ENCODE data around the gene EPN3. TPM values are rescaled to one million over a fixed set of nuclear protein-coding genes. Genes with fewer than 3 reads are reported as not detected.
A peak's percentile ranks its signal among the peaks of the same experiment; 100 is the strongest.

EPN3 gene
- total and polyA plus RNA-seq, 4 donors = 1.3 to 2.6 (median 2.5) TPM

- Histone ChIP-seq H3K27me3 (ENCODE audit: control insufficient read depth in 3 of 3, insufficient read depth in 3 of 3, low read length in 2 of 3) (no peaks in the 10 kb centered on the region), H3K36me3 (ENCODE audit: control insufficient read depth in 4 of 4, insufficient read depth in 4 of 4, low read length in 4 of 4) (peaks cover 0 to 9% (median 1%) of the 10 kb centered on the region in 4 donors), H3K4me1 (ENCODE audit: control insufficient read depth in 5 of 5, insufficient read depth in 5 of 5, low read length in 5 of 5) (peaks cover 0 to 21% (median 7%) of the 10 kb centered on the region in 5 donors), H3K9me3 (ENCODE audit: control insufficient read depth in 4 of 4, insufficient read depth in 3 of 4, low read length in 3 of 4) (no peaks in the 10 kb centered on the region), H3K9ac (ENCODE audit: insufficient read depth in 1 of 2, low read length in 2 of 2) (peak overlapping the region in 1 of 2 donors; percentile 37), H3K27ac (ENCODE audit: low read depth in 1 of 2, low read length in 1 of 2) (no peak overlapping the region), H3K4me3 (no peak overlapping the region)
- ATAC-seq (ENCODE audit: insufficient read depth, low FRiP score) = no peak
- TF ChIP-seq, protein P1, sequence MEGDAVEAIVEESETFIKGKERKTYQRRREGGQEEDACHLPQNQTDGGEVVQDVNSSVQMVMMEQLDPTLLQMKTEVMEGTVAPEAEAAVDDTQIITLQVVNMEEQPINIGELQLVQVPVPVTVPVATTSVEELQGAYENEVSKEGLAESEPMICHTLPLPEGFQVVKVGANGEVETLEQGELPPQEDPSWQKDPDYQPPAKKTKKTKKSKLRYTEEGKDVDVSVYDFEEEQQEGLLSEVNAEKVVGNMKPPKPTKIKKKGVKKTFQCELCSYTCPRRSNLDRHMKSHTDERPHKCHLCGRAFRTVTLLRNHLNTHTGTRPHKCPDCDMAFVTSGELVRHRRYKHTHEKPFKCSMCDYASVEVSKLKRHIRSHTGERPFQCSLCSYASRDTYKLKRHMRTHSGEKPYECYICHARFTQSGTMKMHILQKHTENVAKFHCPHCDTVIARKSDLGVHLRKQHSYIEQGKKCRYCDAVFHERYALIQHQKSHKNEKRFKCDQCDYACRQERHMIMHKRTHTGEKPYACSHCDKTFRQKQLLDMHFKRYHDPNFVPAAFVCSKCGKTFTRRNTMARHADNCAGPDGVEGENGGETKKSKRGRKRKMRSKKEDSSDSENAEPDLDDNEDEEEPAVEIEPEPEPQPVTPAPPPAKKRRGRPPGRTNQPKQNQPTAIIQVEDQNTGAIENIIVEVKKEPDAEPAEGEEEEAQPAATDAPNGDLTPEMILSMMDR (IDR thresholded peaks at IDR 0.05; ENCODE audit: control extremely low read depth, extremely low read depth) = no peak
- 71 to 80% methylated on average over 5 of the region's 5 CpGs for WGBS, 2 donors
- no peak for DNase-seq
Measured at GRCh38 chr17:50547736-50548083, 15.2 kb downstream of the EPN3 start.

DNA sequence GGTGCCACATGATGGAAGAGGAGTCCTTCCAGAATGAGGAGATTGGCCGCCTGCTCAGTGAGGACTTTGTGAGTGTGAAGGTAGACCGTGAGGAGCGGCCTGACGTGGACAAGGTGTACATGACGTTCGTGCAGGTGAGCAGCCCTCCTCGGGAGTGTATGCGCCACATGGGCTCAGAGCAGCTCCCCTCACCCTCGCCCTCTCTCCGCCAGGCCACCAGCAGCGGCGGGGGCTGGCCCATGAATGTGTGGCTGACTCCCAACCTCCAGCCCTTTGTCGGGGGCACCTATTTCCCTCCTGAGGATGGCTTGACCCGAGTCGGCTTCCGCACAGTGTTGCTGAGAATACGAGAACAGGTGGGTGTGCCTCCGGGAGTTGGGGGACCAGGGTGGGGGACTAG lies 16.3 kb downstream of the EPN3 start:
- Histone ChIP-seq H3K9me3 (ENCODE audit: control insufficient read depth in 4 of 4, insufficient read depth in 3 of 4, low read length in 3 of 4) (no peaks in the 10 kb centered on the region), H3K27ac (ENCODE audit: low read depth in 1 of 2, low read length in 1 of 2) (no peak overlapping the region), H3K9ac (ENCODE audit: insufficient read depth in 1 of 2, low read length in 2 of 2) (no peak overlapping the region), H3K4me3 (no peak overlapping the region), H3K27me3 (ENCODE audit: control insufficient read depth in 3 of 3, insufficient read depth in 3 of 3, low read length in 2 of 3) (no peaks in the 10 kb centered on the region), H3K4me1 (ENCODE audit: control insufficient read depth in 5 of 5, insufficient read depth in 5 of 5, low read length in 5 of 5) (peaks cover 0 to 14% (median 5%) of the 10 kb centered on the region in 5 donors), H3K36me3 (ENCODE audit: control insufficient read depth in 4 of 4, insufficient read depth in 4 of 4, low read length in 4 of 4) (peaks cover 0 to 9% (median 3%) of the 10 kb centered on the region in 4 donors)
- TF ChIP-seq, protein P1 (IDR thresholded peaks at IDR 0.05; ENCODE audit: control extremely low read depth, extremely low read depth) = no peak
- no peak for ATAC-seq (ENCODE audit: insufficient read depth, low FRiP score)
- no peak for DNase-seq
- 85 to 89% methylated on average over 18 of the region's 18 CpGs for WGBS, 2 donors

DNA sequence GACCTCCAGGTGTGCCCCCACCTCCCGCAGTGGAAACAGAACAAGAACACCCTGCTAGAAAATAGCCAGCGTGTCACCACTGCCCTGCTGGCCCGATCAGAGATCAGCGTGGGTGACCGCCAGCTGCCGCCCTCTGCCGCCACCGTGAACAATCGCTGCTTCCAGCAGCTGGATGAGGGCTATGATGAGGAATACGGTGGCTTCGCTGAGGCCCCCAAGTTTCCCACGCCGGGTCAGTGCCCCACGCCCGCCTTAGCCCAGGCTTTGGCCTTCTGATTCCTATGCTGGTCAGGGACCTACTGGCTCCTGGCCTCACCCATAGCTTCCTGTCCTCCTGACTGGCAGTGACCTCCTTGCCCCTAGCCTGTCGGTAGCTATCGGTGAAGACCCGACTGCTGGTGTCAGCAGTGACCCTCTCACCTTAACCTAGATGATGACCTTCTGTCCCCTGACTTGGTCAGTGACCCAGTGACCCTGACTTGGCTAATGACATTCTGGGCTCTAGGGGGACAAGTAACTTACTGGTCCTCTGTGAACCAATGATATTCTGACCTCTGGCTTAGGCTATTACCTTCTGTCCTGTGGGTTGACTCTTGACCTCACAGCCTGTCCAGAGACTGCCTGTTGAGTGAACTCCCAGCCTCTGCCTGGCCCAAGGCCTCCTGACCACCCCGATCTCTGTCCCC lies 16.9 kb downstream of the EPN3 start:
- peaks cover 0 to 9% (median 3%) of the 10 kb centered on the region in 4 donors for H3K36me3 ChIP-seq (ENCODE audit: control insufficient read depth in 4 of 4, insufficient read depth in 4 of 4, low read length in 4 of 4)
- H3K27me3 ChIP-seq (ENCODE audit: control insufficient read depth in 3 of 3, insufficient read depth in 3 of 3, low read length in 2 of 3) = no peaks in the 10 kb centered on the region
- no peak for DNase-seq
- no peak overlapping the region for H3K4me3 ChIP-seq
- H3K9ac ChIP-seq (ENCODE audit: insufficient read depth in 1 of 2, low read length in 2 of 2) = no peak overlapping the region
- ATAC-seq (ENCODE audit: insufficient read depth, low FRiP score) = no peak
- 92 to 95% methylated on average over 19 of the region's 19 CpGs for WGBS, 2 donors
- TF ChIP-seq, protein P1 (IDR thresholded peaks at IDR 0.05; ENCODE audit: control extremely low read depth, extremely low read depth) = no peak
- H3K9me3 ChIP-seq (ENCODE audit: control insufficient read depth in 4 of 4, insufficient read depth in 3 of 4, low read length in 3 of 4) = no peaks in the 10 kb centered on the region
- peaks cover 0 to 14% (median 5%) of the 10 kb centered on the region in 5 donors for H3K4me1 ChIP-seq (ENCODE audit: control insufficient read depth in 5 of 5, insufficient read depth in 5 of 5, low read length in 5 of 5)
- H3K27ac ChIP-seq (ENCODE audit: low read depth in 1 of 2, low read length in 1 of 2) = no peak overlapping the region

Data from lung (tissue), 12 donors.